Activated T-cell treated with anti-CD3 and anti-CD28 coated beads for 48 hours (primary cell): Measurements from ENCODE around the gene SLC22A6.
"Not testable (repeated sequence)": the region's sequence is repeated elsewhere in the genome, so short reads cannot be mapped to it uniquely, and the experiment has no call there.

Source experiments
- DNase-seq: peaks from one replicate; pipeline ENCODE4 v3.0.0-alpha.2; 2020; ENCODE audit warnings: low read depth

The SLC22A6 gene

GRCh38 chr11:62985041-62985750, 429 bp upstream of the SLC22A6 start:
- no peak for DNase-seq

DNA sequence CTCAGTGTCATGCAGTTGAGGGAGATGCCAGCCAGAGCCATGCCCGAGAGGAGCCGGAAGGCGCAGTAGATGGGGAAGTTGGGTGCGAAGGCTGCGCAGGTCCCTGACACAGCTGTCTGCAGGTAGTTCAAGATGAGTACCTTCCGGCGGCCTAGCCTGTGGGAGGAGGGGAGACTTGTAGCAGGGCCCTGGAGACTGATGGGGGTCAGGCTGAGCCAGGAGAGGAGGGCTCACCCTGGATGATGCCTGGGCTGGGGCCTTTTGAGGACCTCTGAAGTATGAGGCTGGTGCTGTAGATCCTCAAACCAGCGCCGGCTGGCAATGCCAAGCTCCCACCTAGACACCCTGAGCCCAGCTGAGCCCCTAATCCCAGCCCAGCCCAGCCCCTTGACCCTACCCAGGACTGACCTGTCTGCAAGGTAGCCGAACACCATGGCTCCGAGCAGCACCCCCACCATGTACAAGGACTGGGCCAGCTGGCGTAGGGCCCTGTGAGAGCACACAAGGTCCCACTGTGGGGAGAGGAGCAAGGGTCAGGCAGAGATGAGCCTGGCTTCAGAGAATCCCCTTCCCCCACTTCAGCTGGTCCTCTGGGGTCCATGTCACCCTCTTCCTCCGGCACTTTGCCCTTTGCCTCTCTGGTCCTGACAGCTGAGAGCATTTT, 1.1 kb downstream of the SLC22A6 start:
- no peak for DNase-seq

DNA sequence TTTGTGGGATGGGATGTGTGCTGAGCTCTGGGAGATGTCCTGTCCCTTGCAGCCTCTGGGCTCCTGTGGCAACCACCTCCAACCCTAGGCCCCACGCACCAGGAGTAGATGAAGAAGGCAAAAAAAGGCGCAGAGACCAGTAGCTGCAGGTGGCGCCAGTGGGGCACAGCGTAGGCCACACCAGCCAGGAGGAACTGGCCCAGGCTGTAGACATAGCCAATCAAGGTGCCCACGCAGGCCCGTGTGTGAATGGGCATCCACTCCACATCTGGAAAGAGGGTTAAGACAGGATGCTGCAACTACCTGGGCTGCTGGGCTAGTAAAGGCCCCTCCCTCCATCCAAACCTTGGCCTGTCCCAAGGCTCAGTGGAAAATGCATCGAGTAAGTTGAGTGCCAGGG, 3.0 kb downstream of the SLC22A6 start:
- no peak for DNase-seq

DNA sequence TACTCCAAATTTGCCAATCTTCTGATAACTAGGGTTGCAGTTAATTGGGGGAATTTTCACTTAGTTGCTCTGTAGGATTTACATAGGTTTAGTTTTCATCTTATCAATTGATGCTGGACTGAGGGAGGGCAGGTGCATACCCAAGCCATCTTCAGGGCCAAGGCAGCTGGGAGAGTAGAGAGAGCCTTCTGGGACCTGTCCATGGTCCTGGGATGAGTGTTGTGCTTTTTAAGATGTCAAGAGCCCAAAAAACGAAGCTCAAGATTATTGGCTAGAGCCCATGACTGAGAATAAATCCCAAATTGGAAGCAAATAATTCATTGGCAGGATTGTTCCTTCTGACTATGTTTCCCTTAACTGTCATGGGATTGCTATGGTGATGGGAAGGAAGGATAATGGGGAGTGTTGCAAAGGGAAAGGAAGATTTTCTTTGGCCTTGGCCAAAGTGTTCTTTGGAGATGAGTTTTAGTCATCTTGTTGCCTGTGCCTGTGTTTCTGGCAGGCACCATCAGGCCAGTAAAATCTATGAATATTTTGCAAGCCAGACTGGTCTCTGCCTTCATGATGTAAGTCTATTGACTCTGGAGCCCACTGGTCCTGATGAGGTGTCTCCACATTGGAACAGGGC, 4.5 kb downstream of the SLC22A6 start:
- DNase-seq = no peak

- no peak for DNase-seq
Observed at GRCh38 chr11:62976109-62976508, 8.7 kb downstream of the SLC22A6 start.

- DNase-seq = peak; percentile 10
Observed at GRCh38 chr11:62974848-62975522, 9.8 kb downstream of the SLC22A6 start.

DNA sequence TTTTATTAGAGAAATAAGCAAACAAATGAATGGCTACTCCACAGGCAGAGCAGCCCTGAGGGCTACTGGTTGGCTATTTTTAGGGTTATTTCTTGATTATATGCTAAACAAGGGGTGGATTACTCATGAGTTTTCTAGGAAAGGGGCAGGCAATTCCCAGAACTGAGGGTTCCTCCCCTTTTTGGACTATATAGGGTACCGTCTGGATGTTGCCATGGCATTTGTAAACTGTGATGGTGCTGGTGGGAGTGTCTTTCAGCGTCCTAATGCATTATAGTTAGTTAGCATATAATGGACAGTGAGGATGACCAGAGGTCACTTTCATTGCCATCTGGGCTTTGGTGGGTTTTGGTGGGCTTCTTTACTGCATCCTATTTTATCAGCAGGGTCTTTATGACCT, 19.2 kb downstream of the SLC22A6 start:
- no peak for DNase-seq

DNA sequence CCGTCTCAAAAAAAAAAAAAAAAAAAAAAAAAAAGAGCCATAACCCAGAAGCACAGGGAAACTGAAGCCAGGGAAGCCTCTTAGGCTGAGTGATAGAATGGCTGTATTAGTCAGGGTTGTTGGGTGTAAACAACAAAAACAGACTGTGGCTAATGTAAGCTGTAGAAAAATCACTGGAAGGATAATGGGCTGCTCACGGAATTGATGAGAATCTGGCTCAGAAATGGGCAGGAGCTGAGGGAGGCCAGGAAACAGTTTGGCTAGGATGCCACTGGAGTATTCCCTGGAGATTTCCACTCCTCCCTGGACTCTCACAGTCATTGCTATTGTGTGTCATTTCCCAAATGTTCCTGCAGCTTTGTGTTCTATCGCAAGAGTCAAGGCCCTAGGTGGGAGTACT, 22.4 kb downstream of the SLC22A6 start:
- DNase-seq = no peak

- no peak for DNase-seq
Observed at GRCh38 chr11:62961017-62961570, 23.7 kb downstream of the SLC22A6 start.

GRCh38 chr11:62959422-62959980, 25.3 kb downstream of the SLC22A6 start:
- DNase-seq = no peak

DNA sequence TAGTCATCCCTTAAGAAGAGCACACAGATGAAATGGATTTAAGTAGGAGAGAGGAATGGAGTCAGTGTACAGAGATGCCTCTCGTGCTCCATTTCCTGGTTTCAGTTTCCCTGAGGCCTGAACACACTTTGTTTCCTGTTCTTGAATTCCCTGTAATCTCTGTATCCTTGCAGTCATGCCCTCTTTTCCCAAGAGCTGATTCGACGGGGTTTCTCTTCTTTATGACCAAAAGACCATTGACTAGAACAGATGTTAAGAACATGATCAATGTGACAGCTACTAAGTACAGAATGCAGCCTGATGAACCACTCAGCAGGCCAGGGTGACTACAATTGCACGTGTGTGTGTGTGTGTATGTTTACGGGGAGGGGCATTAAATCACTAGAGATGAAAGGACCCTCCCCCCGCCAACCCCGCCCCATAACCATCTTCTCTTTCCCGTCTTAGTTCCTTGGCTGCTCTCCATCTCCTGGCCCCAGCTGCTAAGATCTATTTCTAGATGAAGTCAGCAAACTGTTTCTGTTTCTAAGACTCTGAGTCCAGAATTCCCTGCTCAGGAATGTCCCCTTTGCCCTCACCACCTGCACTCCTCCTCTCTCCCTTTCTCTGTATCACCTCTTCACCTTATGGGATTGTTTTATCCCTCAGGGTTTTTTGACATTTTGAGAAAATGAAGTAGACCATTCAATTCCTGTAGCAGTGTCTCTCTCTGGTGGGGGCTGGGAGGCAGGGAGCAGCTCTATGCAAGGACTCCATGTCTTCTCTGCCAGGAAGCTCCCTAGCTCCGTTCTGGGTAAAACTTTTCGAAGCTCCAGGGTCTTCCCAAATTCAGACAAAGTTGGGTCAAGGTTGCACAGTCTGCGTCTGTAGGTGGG, 26.0 kb downstream of the SLC22A6 start:
- no peak for DNase-seq

- no peak for DNase-seq
Observed at GRCh38 chr11:62957147-62957546, 27.6 kb downstream of the SLC22A6 start.

DNA sequence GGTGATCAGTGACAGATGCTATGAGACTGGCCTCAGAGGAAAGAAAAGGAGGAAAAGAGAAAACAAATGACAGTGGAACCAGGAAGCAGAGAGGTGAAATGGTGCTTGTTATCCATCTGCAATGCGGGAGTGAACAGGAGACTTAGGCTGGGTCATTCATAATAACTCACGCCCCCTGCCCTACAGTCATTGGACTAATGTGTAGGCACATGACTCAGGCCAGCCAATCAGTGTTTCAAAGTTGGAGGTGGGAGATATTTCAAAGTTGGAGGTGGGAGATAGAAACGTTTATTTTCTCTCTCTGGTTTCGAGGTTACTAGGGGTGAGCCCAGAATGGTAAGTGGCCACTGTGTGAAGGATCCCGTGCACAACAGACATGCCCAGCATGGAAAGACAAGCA, 30.3 kb downstream of the SLC22A6 start:
- DNase-seq = no peak

DNA sequence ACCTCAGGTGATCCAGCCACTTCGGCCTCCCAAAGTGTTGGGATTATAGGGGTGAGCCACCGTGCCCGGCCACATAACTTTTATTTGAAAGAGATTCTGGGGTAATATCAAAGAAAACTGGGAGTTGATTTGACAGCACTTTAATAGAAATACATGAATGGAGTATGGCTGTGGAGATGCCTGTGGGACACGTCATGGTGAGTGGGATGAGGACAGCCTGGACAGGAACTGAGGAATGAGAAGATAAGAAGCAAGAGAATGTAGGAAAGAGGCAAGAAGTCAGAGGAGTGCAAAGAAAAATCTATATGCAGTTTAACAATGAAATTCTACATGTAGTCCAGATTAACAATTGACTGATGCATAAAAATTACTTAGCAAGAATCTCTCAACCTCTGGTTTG, 31.0 kb downstream of the SLC22A6 start:
- DNase-seq = no peak

GRCh38 chr11:62948765-62949320, 35.9 kb downstream of the SLC22A6 start:
- no peak for DNase-seq

GRCh38 chr11:62945538-62945937, 39.2 kb downstream of the SLC22A6 start:
- not testable (repeated sequence) for DNase-seq

DNA sequence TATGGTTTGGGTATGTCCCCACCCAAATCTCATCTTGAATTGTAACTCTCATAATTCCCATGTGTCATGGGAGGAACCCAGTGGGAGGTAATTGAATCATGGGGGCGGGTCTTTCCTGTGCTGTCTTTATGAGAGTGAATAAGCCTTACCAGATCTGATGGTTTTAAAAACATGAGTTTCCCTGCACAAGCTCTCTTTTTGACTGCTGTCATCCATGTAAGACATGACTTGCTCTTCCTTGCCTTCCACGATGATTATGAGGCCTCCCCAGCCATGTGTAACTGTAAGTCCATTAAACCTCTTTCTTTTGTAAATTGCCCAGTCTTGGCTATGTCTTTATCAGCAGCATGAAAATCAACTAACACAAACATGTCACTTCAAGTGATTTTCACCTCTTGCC, 47.2 kb downstream of the SLC22A6 start:
- DNase-seq = not testable (repeated sequence)

- no peak for DNase-seq
Observed at GRCh38 chr11:62934496-62934785, 50.3 kb downstream of the SLC22A6 start.

DNA sequence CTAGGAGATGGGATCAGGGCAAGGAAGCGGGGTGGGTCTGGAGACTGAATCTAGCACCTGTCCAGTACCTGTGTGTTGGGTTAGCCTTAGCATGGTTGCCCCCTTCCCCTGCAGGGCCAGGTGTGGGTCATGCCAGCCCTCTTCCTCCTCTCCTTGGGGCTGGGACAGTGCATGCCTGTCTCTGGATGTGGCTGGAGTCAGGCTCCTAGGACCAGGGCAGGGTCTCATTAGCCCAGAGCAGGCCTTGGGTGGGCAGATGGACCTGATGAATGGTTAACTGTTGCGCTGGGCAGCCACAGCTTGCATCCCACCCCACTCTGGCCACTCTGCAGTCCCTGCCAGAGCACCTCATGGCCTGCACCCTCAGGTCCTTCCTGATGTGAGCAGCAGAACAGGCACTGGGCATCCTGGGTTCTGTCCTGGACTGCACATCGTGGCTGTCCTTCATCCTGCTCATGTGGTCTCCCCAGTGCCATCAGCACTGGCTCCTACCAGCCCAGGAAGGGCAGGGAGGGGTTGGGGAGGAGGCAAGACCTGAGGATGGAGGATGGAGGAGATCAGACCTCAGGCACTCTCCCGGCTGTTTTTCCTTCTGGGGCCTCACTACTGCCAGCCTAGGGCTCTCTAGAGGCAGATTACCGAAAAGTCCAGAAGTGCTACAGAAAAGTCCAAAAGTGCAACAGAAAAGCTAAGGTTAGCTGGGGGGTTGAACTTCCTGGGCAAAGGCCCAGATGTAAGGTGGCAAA, 50.8 kb downstream of the SLC22A6 start:
- DNase-seq = no peak

GRCh38 chr11:62933285-62933684, 51.5 kb downstream of the SLC22A6 start:
- no peak for DNase-seq
